IMR-90 (cell line): ENCODE results near the gene RAPGEF5. TPM values are rescaled to one million over a fixed set of nuclear protein-coding genes. Genes with fewer than 3 reads are reported as not detected.
"Not testable (repeated sequence)": the region's sequence is repeated elsewhere in the genome, so short reads cannot be mapped to it uniquely, and the experiment has no call there.

ENCODE experiments used
- ATAC-seq: fragments of 200-7000 bp; cut with Tn5 transposase; 2 replicates; pipeline ENCODE4 v1.9.1; 2020; ENCODE audit warnings: low read depth, mild to moderate bottlenecking, moderate library complexity
- BruUV-seq: library from RNA; stranded (reverse); fragments of 400-500 nt; replicated peaks from 2 replicates; lab custom pipeline; 2021; lab: Mats Ljungman, UMichigan
- CTCF ChIA-PET: fragments of 300-600 bp; formaldehyde crosslinking; extraction: SDS; loops from one replicate; lab custom pipeline; 2021; ENCODE audit warnings: antibody characterized with exemption; lab: Yijun Ruan, JAX
- POLR2A ChIA-PET: fragments of 300-600 bp; sonication (Branson Sonifier 250); formaldehyde crosslinking; loops from one replicate; lab custom pipeline; 2022; ENCODE audit warnings: antibody characterized with exemption; ENCODE audit not compliant: unreplicated experiment; lab: Charles Lee
- DNase-seq: peaks from one replicate; pipeline ENCODE4 v3.0.0; 2013
- H2AFZ ChIP-seq: replicated peaks from 2 replicates; pipeline ENCODE3; 2013; ENCODE audit warnings: low read length, mild to moderate bottlenecking; ENCODE audit not compliant: poor library complexity
- H2AK5ac ChIP-seq: 2 replicates; pipeline ENCODE4 v1.6.1; 2013; ENCODE audit warnings: low read depth, low read length, inconsistent platforms
- H2AK9ac ChIP-seq: replicated peaks from 2 replicates; pipeline ENCODE3; 2013; ENCODE audit warnings: mild to moderate bottlenecking, low read depth, low read length, moderate library complexity; ENCODE audit not compliant: poor library complexity
- H2BK120ac ChIP-seq: 2 replicates; pipeline ENCODE4 v1.6.1; 2013; ENCODE audit warnings: low read depth, low read length, inconsistent platforms
- H2BK15ac ChIP-seq: 3 replicates; pipeline ENCODE4 v1.6.1; 2013; ENCODE audit warnings: low read depth, low read length, inconsistent platforms
- H2BK20ac ChIP-seq: 2 replicates; pipeline ENCODE4 v1.6.1; 2013; ENCODE audit warnings: low read depth, mild to moderate bottlenecking, inconsistent platforms, low read length, moderate library complexity
- H2BK5ac ChIP-seq: 2 replicates; pipeline ENCODE4 v1.6.1; 2013; ENCODE audit warnings: mild to moderate bottlenecking, low read depth, low read length, inconsistent platforms; ENCODE audit not compliant: poor library complexity, severe bottlenecking
- H3K14ac ChIP-seq: replicated peaks from 2 replicates; pipeline ENCODE4 v1.6.1; 2013; ENCODE audit warnings: low read depth, low read length, inconsistent platforms
- H3K18ac ChIP-seq: 2 replicates; pipeline ENCODE4 v1.6.1; 2013; ENCODE audit warnings: low read depth, low read length, control low read depth
- H3K23ac ChIP-seq: 2 replicates; pipeline ENCODE4 v1.6.1; 2013; ENCODE audit warnings: low read depth, low read length, inconsistent platforms
- H3K27ac ChIP-seq: 2 replicates; pipeline ENCODE4 v1.5.1; 2013; ENCODE audit warnings: mild to moderate bottlenecking, control low read depth, low read length; ENCODE audit not compliant: insufficient read depth
- H3K27me3 ChIP-seq: 2 replicates; pipeline ENCODE4 v1.6.1; 2013; ENCODE audit warnings: low read length; ENCODE audit not compliant: control insufficient read depth, insufficient read depth
- H3K36me3 ChIP-seq: 2 replicates; pipeline ENCODE4 v1.6.1; 2013; ENCODE audit warnings: low read length, mixed read lengths; ENCODE audit not compliant: control insufficient read depth, insufficient read depth
- H3K4ac ChIP-seq: 2 replicates; pipeline ENCODE4 v1.6.1; 2013; ENCODE audit warnings: low read depth, low read length, inconsistent platforms
- H3K4me1 ChIP-seq: 2 replicates; pipeline ENCODE4 v1.6.1; 2013; ENCODE audit warnings: low read length, mixed read lengths; ENCODE audit not compliant: control insufficient read depth, insufficient read depth
- H3K4me2 ChIP-seq: 2 replicates; pipeline ENCODE4 v1.6.1; 2013; ENCODE audit warnings: low read depth, mild to moderate bottlenecking, control low read depth, low read length, moderate library complexity
- H3K4me3 ChIP-seq: 2 replicates; pipeline ENCODE4 v1.5.1; 2013; ENCODE audit warnings: low read depth, mild to moderate bottlenecking, control low read depth, low read length, moderate library complexity; ENCODE audit not compliant: insufficient read depth
- H3K56ac ChIP-seq: 2 replicates; pipeline ENCODE4 v1.6.1; 2013; ENCODE audit warnings: low read length, inconsistent platforms; ENCODE audit not compliant: insufficient read depth; ENCODE audit errors: extremely low read depth
- H3K79me1 ChIP-seq, 2 experiments: 2 replicates each; pipeline ENCODE4 v1.6.1; 2013; ENCODE audit warnings: low read length in 2 of 2, inconsistent platforms in 1 of 2, low read depth in 1 of 2
- H3K9ac ChIP-seq: 2 replicates; pipeline ENCODE4 v1.6.1; 2013; ENCODE audit warnings: low read depth, low read length, control low read depth
- H3K9me1 ChIP-seq: 2 replicates; pipeline ENCODE4 v1.6.1; 2013; ENCODE audit warnings: low read length, inconsistent platforms; ENCODE audit not compliant: insufficient read depth
- H3K9me3 ChIP-seq: 2 replicates; pipeline ENCODE4 v1.6.1; 2013; ENCODE audit warnings: low read length; ENCODE audit not compliant: control insufficient read depth, insufficient read depth
- H4K20me1 ChIP-seq: 2 replicates; pipeline ENCODE4 v1.6.1; 2013; ENCODE audit warnings: low read length, inconsistent platforms; ENCODE audit not compliant: insufficient read depth
- H4K5ac ChIP-seq: 2 replicates; pipeline ENCODE4 v1.6.1; 2013; ENCODE audit warnings: mild to moderate bottlenecking, low read depth, low read length, control low read depth
- H4K8ac ChIP-seq, 2 experiments: 2 replicates each; pipeline ENCODE4 v1.6.1; 2013; ENCODE audit warnings: low read depth in 2 of 2, low read length in 2 of 2, control low read depth in 1 of 2, inconsistent platforms in 1 of 2
- H4K91ac ChIP-seq: 2 replicates; pipeline ENCODE4 v1.6.1; 2013; ENCODE audit warnings: low read depth, low read length, inconsistent platforms; ENCODE audit not compliant: insufficient read depth
- WGBS, 2 experiments: methylation state at CpG; one replicate each; pipeline versions ENCODE4 v1.1.5 to v1.1.7; 2013; ENCODE audit warnings: missing lambda C conversion rate in 2 of 2; ENCODE audit not compliant: insufficient read length in 1 of 2; ENCODE audit errors: extremely low coverage in 2 of 2; 5-methylcytosine and 5-hydroxymethylcytosine counted together
- dilution Hi-C: fragments of 300-500 bp; cut with HindIII; formaldehyde crosslinking; loops from one replicate; pipeline ENCODE4 v1.14.3; 2018; ENCODE audit warnings: low sequenced_read_pairs; ENCODE audit not compliant: unreplicated experiment
- in situ Hi-C: fragments of 300-500 bp; cut with MboI; formaldehyde crosslinking; loops from 3 replicates; pipeline ENCODE4 v1.14.3; 2019; ENCODE audit warnings: low sequenced_read_pairs, inconsistent platforms, mixed read lengths
- intact Hi-C: fragments of 100-400 bp; cut with micrococcal nuclease; formaldehyde crosslinking; loops from 2 replicates; pipeline ENCODE4 v1.10.0; 2022
- polyA plus RNA-seq, 3 experiments: library from polyadenylated mRNA; depleted of rRNA; stranded (reverse); fragments of >200 nt; gene quantifications; 2 replicates each; pipeline ENCODE4 v1.2.3, GENCODE V29; 2012; ENCODE audit warnings: low replicate concordance in 1 of 3
- total RNA-seq: library from RNA; depleted of rRNA; stranded (reverse); fragments of >200 nt; gene quantifications from 2 replicates; pipeline ENCODE4 v1.2.3, GENCODE V29; 2012

Gene RAPGEF5
- total and polyA plus RNA-seq, 2 of the 4 experiments (the other 2 are of a cell fraction): 0.05 to 0.18 TPM

GRCh38 chr7:22090958-22091525 is 265.9 kb downstream of the RAPGEF5 start:
- H3K9me1 ChIP-seq, H2AFZ ChIP-seq, H2BK120ac ChIP-seq, intact Hi-C loops, H3K9ac ChIP-seq, H3K79me1 ChIP-seq, H3K4me1 ChIP-seq, H3K36me3 ChIP-seq, H4K20me1 ChIP-seq, H3K4ac ChIP-seq, H2AK9ac ChIP-seq, H2BK20ac ChIP-seq, H3K14ac ChIP-seq, in situ Hi-C loops, H3K27ac ChIP-seq, H3K27me3 ChIP-seq, BruUV-seq, dilution Hi-C loops, POLR2A ChIA-PET, H3K4me3 ChIP-seq, H2BK5ac ChIP-seq, H3K4me2 ChIP-seq, DNase-seq, H3K23ac ChIP-seq, H2BK15ac ChIP-seq, H4K91ac ChIP-seq, H4K8ac ChIP-seq, H3K18ac ChIP-seq, H2AK5ac ChIP-seq, H4K5ac ChIP-seq, H3K56ac ChIP-seq, ATAC-seq, CTCF ChIA-PET, H3K9me3 ChIP-seq: not testable (repeated sequence)
- 82% methylated on average over 4 of the region's 11 CpGs; no CpG with 5 or more reads in 1 of the 2 experiments for WGBS, 2 experiments
